ENCODE data around the gene ZBED2.
A peak's percentile ranks its signal among the peaks of the same experiment; 100 is the strongest.

Gene ZBED2

GRCh38 chr3:111610612-111611054, 15.5 kb upstream of the ZBED2 start:
- H3K36me3 Mint-ChIP-seq (ENCODE audit: low read depth), result peaks cover 69% of the 10 kb centered on the region
- peak overlapping the region; percentile 79 for H3K4me3 Mint-ChIP-seq
- no peaks in the 10 kb centered on the region for H3K27me3 Mint-ChIP-seq
- ATAC-seq (peak; percentile 41), DNase-seq (no peak)
- peaks cover 100% of the 10 kb centered on the region for H3K4me1 Mint-ChIP-seq
- H3K27ac Mint-ChIP-seq, result peak overlapping the region; percentile 93
- H3K9me3 Mint-ChIP-seq, result peaks cover 4% of the 10 kb centered on the region

DNA sequence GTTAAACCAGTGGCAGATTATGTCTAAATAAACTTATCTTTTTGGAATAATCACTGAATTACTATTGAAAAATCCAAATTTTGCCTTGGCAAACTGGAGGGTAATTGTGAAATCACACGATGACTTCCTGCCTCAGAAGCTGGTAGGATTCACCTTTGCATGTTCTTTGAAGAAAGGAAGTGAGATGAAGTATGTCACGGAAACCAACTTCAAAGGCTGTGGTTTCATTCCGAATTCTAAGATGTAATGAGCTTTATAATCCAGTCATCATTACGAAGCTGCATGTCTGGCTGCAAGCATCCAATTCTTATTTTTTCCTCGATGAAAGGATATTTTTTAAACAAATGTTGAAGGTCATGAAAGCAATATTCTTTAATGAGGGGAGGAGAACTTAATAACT, 15.0 kb upstream of the ZBED2 start:
- H3K36me3 Mint-ChIP-seq (ENCODE audit: low read depth), result peaks cover 68% of the 10 kb centered on the region
- peak overlapping the region; percentile 79 for H3K4me3 Mint-ChIP-seq
- peak; percentile 37 for ATAC-seq
- DNase-seq, result no peak
- peaks cover 100% of the 10 kb centered on the region for H3K4me1 Mint-ChIP-seq
- no peaks in the 10 kb centered on the region for H3K27me3 Mint-ChIP-seq
- H3K9me3 Mint-ChIP-seq, result peaks cover 4% of the 10 kb centered on the region
- peak overlapping the region; percentile 93 for H3K27ac Mint-ChIP-seq

DNA sequence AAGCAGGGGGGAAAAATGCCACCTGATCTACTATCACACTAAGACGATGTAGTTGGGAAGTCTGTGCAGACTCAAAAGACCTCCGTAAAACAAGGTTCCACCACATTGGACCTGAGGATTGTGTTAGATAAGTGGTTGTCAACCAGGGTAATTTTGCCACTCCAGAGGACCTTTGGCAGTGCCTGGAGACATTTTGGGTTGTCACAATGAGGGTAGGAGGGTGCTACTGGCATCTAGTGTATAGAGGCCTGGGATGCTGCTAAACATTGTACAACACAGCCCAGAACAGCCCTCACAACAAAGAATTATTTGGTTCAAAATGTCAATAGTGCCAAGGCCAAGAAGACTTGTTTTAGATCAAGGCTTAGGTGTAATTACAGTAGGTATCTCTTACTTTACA, 14.6 kb upstream of the ZBED2 start:
- H3K36me3 Mint-ChIP-seq (ENCODE audit: low read depth), result peaks cover 67% of the 10 kb centered on the region
- peaks cover 4% of the 10 kb centered on the region for H3K9me3 Mint-ChIP-seq
- H3K4me3 Mint-ChIP-seq, result peak overlapping the region; percentile 79
- peaks cover 100% of the 10 kb centered on the region for H3K4me1 Mint-ChIP-seq
- DNase-seq, result no peak
- H3K27ac Mint-ChIP-seq, result peak overlapping the region; percentile 93
- no peak for ATAC-seq
- H3K27me3 Mint-ChIP-seq, result no peaks in the 10 kb centered on the region

- DNase-seq (no peak), ATAC-seq (peak; percentile 30)
- peaks cover 4% of the 10 kb centered on the region for H3K9me3 Mint-ChIP-seq
- H3K4me3 Mint-ChIP-seq, result peak overlapping the region; percentile 79
- no peaks in the 10 kb centered on the region for H3K27me3 Mint-ChIP-seq
- peaks cover 100% of the 10 kb centered on the region for H3K4me1 Mint-ChIP-seq
- peak overlapping the region; percentile 93 for H3K27ac Mint-ChIP-seq
- H3K36me3 Mint-ChIP-seq (ENCODE audit: low read depth), result peaks cover 69% of the 10 kb centered on the region
These were observed 13.2 kb upstream of the ZBED2 start for GRCh38 chr3:111608383-111608782.

DNA sequence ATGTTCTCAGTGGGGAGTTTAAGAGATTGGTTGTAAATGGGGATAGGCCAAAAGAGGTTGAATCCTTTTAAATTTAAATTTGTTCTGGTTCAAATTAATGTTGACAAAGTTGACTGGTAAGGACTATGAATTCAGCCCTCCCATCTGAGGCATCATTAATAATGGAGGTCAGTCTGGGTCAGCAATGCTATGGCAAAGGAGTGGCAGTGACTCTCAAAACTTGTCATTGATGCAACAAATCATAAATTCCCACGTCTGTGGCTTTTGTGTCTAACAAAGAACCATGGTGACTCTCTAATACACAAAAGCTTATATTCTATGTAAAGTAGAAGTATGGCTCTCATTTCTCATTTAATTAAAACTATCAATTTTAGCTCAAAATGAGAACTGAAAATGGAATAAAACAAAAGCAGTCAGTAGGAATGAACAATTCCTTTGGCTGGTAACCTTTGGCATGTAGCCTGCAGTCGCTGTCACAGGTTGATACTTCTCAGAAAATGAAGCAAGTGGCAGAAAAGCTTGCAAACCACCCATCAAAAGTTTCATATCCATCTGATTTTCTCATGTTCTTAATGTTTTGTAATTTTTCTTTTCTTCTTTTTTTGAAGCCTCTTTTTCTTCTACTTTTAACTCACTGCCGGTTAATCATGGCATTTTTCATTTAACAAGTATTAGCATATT, 12.2 kb upstream of the ZBED2 start:
- peaks cover 70% of the 10 kb centered on the region for H3K36me3 Mint-ChIP-seq (ENCODE audit: low read depth)
- H3K4me1 Mint-ChIP-seq, result peaks cover 100% of the 10 kb centered on the region
- no peak for ATAC-seq

DNA sequence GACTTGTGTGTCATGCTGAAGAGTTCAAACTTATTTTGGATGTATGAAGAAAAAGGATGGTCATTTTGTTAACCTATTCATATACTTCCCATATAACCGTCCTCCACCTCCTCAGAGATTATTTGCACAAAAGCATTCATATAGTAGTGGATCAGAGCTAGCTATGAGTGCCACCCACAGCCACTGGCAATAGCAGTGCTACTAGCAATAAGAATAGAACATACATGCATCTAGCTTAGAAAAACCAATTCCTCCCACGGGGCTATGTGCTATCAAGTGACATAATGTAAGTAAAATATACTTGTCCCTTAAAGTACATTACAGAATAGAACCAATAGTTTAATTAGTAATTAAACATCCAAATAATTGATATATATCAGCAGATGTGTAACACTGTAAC, 10.3 kb upstream of the ZBED2 start:
- H3K4me1 Mint-ChIP-seq, result peaks cover 94% of the 10 kb centered on the region
- peak overlapping the region; percentile 93 for H3K27ac Mint-ChIP-seq
- H3K4me3 Mint-ChIP-seq, result peak overlapping the region; percentile 65
- peaks cover 61% of the 10 kb centered on the region for H3K36me3 Mint-ChIP-seq (ENCODE audit: low read depth)
- no peaks in the 10 kb centered on the region for H3K27me3 Mint-ChIP-seq
- peaks cover 4% of the 10 kb centered on the region for H3K9me3 Mint-ChIP-seq
- DNase-seq, result no peak
- ATAC-seq, result peak; percentile 37

More for the DNA sequence above, 12.2 kb upstream of the ZBED2 start:
- peak overlapping the region; percentile 93 for H3K27ac Mint-ChIP-seq
- H3K27me3 Mint-ChIP-seq, result no peaks in the 10 kb centered on the region
- H3K9me3 Mint-ChIP-seq, result peaks cover 4% of the 10 kb centered on the region
- peak overlapping the region; percentile 79 for H3K4me3 Mint-ChIP-seq
- DNase-seq, result no peak

- ATAC-seq (peak; percentile 77), DNase-seq (no peak)
These were observed 9.9 kb upstream of the ZBED2 start for GRCh38 chr3:111605018-111605417.

DNA sequence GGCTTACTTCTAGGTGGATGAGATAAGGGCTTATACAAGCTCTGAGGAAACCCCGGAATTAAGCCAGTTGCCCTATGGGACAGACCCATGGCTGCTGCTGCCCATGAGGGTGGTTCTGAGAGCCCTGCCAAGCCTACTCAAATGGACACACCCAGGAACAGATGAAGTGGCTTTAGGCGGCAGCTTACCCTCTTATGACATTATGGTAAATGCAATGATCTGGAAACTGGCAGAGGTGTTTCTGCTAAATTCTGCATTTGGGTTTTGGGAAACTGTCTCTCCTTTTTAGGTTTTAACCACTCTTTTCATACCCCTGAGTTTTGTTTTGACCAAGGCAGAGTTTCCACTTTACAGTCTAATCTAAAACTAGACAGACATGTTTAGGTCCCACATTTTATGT, 9.0 kb upstream of the ZBED2 start:
- H3K27me3 Mint-ChIP-seq, result no peaks in the 10 kb centered on the region
- H3K27ac Mint-ChIP-seq, result peak overlapping the region; percentile 93
- H3K4me1 Mint-ChIP-seq, result peaks cover 89% of the 10 kb centered on the region
- peaks cover 63% of the 10 kb centered on the region for H3K36me3 Mint-ChIP-seq (ENCODE audit: low read depth)
- ATAC-seq (peak; percentile 75), DNase-seq (peak; percentile 56)
- peaks cover 4% of the 10 kb centered on the region for H3K9me3 Mint-ChIP-seq
- H3K4me3 Mint-ChIP-seq, result peak overlapping the region; percentile 65

More at GRCh38 chr3:111605018-111605417, 9.9 kb upstream of the ZBED2 start:
- Mint-ChIP-seq H3K4me3 (peak overlapping the region; percentile 65), H3K36me3 (ENCODE audit: low read depth) (peaks cover 61% of the 10 kb centered on the region), H3K4me1 (peaks cover 94% of the 10 kb centered on the region), H3K9me3 (peaks cover 4% of the 10 kb centered on the region), H3K27ac (peak overlapping the region; percentile 93), H3K27me3 (no peaks in the 10 kb centered on the region)

- H3K4me3 Mint-ChIP-seq, result peak overlapping the region; percentile 65
- H3K27me3 Mint-ChIP-seq, result no peaks in the 10 kb centered on the region
- H3K9me3 Mint-ChIP-seq, result no peaks in the 10 kb centered on the region
- peaks cover 85% of the 10 kb centered on the region for H3K4me1 Mint-ChIP-seq
- no peak for ATAC-seq
- peak overlapping the region; percentile 93 for H3K27ac Mint-ChIP-seq
- peaks cover 59% of the 10 kb centered on the region for H3K36me3 Mint-ChIP-seq (ENCODE audit: low read depth)
- DNase-seq, result no peak
These were observed 8.5 kb upstream of the ZBED2 start for GRCh38 chr3:111603679-111604078.

DNA sequence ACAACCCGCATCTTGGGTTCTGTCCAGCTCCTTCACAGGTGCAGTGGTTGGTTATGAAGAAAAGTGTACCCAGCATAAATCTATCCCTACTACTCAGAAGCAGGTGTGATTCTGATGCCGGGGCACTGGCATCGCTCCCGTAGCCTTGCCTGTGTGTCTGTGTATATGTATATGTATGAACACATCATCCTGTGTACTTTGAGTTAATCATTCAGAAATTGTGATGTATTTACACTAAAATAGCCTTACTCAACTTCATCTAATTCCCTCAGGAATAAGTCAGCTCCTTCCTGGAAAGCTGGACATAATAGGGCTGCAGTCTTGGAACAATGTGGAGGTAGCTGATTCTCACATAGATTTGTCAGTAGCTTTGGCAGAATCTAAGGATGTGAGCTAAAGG, 6.7 kb upstream of the ZBED2 start:
- ATAC-seq (no peak), DNase-seq (no peak)
- Mint-ChIP-seq H3K27ac (peak overlapping the region; percentile 93), H3K27me3 (no peaks in the 10 kb centered on the region), H3K4me3 (no peak overlapping the region), H3K9me3 (no peaks in the 10 kb centered on the region), H3K36me3 (ENCODE audit: low read depth) (peaks cover 52% of the 10 kb centered on the region), H3K4me1 (peaks cover 85% of the 10 kb centered on the region)

- H3K4me1 Mint-ChIP-seq, result peaks cover 79% of the 10 kb centered on the region
- H3K4me3 Mint-ChIP-seq, result peak overlapping the region; percentile 32
- peaks cover 59% of the 10 kb centered on the region for H3K36me3 Mint-ChIP-seq (ENCODE audit: low read depth)
- DNase-seq (no peak), ATAC-seq (no peak)
- peak overlapping the region; percentile 94 for H3K27ac Mint-ChIP-seq
- no peaks in the 10 kb centered on the region for H3K9me3 Mint-ChIP-seq
- no peaks in the 10 kb centered on the region for H3K27me3 Mint-ChIP-seq
These were observed 3.4 kb upstream of the ZBED2 start for GRCh38 chr3:111598552-111598951.

DNA sequence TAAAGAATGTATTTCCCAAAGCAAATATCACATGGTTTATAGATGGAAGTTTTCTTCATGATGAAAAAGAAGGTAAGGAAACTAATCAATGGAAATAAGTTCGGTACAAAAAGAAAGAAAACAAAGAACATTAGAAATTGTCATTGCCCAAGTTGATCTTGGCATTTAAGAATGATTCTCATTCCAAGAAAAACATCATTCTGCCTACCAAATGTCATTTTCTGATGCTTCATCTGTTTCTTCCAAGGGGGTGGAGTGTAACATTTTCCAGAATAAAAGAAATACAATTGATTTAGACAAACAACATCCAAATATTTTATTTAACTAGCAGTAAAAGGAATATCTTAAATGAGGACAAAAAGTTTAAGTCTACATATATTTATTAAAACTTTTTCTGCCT, 3.0 kb upstream of the ZBED2 start:
- no peaks in the 10 kb centered on the region for H3K9me3 Mint-ChIP-seq
- H3K27me3 Mint-ChIP-seq, result no peaks in the 10 kb centered on the region
- H3K4me3 Mint-ChIP-seq, result peak overlapping the region; percentile 65
- DNase-seq, result no peak
- peaks cover 59% of the 10 kb centered on the region for H3K36me3 Mint-ChIP-seq (ENCODE audit: low read depth)
- peak overlapping the region; percentile 94 for H3K27ac Mint-ChIP-seq
- H3K4me1 Mint-ChIP-seq, result peaks cover 79% of the 10 kb centered on the region
- ATAC-seq, result no peak

DNA sequence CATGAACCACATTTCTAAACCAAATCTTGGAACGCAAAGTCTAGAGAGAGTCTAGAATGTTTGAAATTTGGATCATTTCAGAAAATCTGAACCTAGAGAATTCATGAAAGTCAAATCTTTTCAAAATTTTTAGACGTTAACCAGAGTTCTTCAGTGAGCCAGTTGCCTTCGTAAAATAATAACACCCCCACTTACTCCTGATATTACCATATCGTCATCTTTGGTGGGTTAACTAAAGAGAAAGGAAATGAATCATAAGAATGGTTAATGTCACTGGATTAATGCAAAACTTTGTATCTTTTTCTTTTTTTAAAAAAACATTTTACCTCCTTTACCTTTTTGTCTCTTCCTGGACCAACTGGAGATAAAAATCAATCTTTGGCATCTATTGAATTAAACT, 1.2 kb upstream of the ZBED2 start:
- Mint-ChIP-seq H3K36me3 (ENCODE audit: low read depth) (peaks cover 70% of the 10 kb centered on the region), H3K27me3 (no peaks in the 10 kb centered on the region), H3K4me3 (peak overlapping the region; percentile 92), H3K27ac (peak overlapping the region; percentile 94), H3K4me1 (peaks cover 70% of the 10 kb centered on the region), H3K9me3 (no peaks in the 10 kb centered on the region)
- DNase-seq (no peak), ATAC-seq (peak; percentile 33)

DNA sequence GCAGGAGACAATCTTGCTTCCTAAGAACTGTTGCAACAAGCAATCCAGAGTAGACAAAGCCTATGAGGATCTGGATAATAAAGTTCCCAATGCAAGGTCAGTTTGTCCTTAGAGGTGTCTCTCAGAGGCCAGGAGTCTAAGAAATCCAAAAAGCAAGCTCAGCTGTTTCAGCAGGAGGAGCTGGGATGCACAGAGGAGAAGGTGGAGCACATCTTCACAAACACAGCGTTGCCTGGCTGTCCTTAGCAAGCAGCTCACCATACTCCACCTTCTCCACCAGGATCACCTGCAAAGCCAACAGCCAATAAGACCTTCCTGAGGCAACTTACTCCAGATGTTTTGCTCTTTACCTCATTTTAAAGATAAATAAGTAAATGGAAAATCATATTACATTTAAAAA, 365 bp downstream of the ZBED2 start:
- H3K36me3 Mint-ChIP-seq (ENCODE audit: low read depth), result peaks cover 74% of the 10 kb centered on the region
- ATAC-seq, result no peak
- H3K27ac Mint-ChIP-seq, result peak overlapping the region; percentile 94
- H3K9me3 Mint-ChIP-seq, result no peaks in the 10 kb centered on the region
- no peaks in the 10 kb centered on the region for H3K27me3 Mint-ChIP-seq
- no peak for DNase-seq
- peak overlapping the region; percentile 92 for H3K4me3 Mint-ChIP-seq
- peaks cover 74% of the 10 kb centered on the region for H3K4me1 Mint-ChIP-seq

DNA sequence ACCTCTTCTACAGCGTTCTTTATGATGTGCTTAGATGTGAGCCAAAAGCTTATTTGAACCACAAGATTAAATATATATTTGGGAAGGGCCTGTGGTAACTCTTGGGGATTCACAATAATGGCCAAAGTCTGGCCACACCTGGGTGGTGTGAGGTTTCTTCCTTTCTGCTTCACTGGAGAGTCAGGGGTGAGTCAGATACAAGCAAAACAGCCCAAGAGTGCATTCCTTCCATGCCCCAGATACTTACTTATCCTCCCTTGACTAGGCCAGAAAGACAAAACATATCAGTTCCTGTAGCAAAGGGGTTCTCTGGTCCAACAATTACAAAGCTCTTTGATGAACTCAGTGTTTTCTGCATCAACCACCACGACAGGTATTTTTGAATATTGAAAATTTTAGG, 941 bp downstream of the ZBED2 start:
- H3K4me1 Mint-ChIP-seq, result peaks cover 77% of the 10 kb centered on the region
- DNase-seq (no peak), ATAC-seq (peak; percentile 27)
- H3K4me3 Mint-ChIP-seq, result peak overlapping the region; percentile 92
- no peaks in the 10 kb centered on the region for H3K9me3 Mint-ChIP-seq
- peak overlapping the region; percentile 94 for H3K27ac Mint-ChIP-seq
- peaks cover 77% of the 10 kb centered on the region for H3K36me3 Mint-ChIP-seq (ENCODE audit: low read depth)
- H3K27me3 Mint-ChIP-seq, result no peaks in the 10 kb centered on the region
